Stimulated activated CD8-positive, alpha-beta memory T cell treated with anti-CD3 and anti-CD28 coated beads, Interleukin-15, amount 100 ng/mL, for 24 hours (primary cell): ENCODE measurements around the gene CCL24.
"Not testable (repeated sequence)": the region's sequence is repeated elsewhere in the genome, so short reads cannot be mapped to it uniquely, and the experiment has no call there.

Experiments
- DNase-seq: peaks from one replicate; pipeline ENCODE4 v3.0.0-alpha.2; 2020; ENCODE audit warnings: low read depth

CCL24 gene

DNA sequence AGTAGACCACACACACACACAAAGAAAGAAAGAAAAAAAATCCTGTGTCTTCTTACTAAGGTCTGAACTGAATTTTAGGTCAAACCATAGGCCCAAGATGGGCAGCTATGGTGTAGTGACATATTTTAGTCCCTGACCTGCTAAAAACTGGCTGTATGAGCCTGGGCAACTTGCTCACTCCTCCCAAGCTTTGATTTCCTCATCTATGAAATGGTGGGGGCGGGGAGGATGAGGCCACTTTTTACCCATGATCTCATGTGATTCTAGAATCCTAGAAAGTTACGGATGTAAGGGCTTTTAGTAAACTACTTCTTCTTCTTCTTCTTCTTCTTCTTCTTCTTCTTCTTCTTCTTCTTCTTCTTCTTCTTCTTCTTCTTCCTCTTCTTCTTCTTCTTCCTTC is 6.1 kb upstream of the CCL24 start:
- no peak for DNase-seq

DNA sequence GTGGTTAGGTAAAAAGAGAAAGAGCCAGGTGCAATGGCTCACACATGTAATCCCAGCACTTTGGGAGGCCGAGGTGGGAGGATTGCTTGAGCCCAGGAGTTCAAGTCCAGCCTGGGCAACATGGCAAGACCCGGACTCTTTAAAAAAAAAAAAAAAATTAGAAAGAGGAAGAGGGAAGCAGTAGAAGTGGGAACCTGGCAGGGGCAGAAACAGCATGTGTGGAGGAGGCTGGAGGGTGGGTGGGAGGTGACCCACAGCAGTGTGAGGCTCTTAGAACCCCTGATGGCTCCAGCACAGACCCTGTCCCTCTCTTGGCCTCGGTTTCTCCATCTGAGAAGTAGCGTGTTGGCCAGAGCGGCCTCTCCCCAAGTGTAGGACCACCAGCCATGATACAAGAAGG is 4.9 kb upstream of the CCL24 start:
- DNase-seq, result no peak

DNA sequence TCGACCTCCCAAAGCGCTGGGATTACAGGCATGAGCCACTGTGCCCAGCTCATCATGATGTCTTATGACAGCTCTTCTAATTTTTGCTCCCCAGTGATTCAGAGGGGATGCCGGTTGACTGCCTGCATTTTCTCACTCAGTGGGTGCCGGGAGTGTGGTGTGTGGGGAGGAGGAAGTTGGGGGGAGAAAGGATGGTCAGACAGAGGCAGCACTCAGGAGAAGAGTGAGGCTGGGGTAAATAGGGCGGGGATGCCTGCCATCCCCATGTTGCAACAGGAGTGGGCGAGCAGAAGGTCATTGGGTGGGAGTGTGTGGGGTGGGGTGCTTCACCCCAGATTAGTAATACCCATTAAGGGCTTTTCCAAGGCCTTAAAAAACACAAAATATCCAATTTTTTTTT is 3.5 kb upstream of the CCL24 start:
- no peak for DNase-seq

DNA sequence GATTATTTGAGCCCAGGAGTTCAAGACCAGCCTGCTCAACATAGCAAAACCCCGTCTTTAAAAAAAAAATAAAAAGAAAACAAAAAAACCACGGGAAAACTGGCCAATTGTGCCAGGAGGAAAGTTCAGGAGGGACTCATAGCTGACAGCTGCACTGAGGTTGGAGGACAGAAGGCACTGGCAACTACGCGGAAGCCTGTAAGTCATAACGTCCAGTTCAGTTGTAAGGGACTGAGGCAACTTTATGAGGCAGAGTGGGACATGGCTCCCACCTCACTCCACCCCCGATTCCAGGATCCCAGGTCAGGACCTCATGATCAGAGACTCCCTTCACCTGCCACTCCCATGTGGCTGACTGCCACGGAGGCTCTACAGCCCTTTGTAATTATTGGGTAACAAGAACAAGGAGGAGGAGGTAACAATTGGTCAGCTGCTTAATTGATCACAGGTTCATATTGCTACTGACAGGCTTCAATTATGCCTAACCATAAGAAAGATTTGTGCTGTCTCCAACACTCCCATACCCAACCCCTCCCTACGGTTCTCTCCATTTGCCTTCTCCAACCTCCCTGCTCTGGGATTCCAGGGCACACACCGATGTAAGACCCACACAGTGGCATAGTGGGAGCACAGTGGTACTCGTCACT is 1.9 kb upstream of the CCL24 start:
- DNase-seq, result no peak

DNA sequence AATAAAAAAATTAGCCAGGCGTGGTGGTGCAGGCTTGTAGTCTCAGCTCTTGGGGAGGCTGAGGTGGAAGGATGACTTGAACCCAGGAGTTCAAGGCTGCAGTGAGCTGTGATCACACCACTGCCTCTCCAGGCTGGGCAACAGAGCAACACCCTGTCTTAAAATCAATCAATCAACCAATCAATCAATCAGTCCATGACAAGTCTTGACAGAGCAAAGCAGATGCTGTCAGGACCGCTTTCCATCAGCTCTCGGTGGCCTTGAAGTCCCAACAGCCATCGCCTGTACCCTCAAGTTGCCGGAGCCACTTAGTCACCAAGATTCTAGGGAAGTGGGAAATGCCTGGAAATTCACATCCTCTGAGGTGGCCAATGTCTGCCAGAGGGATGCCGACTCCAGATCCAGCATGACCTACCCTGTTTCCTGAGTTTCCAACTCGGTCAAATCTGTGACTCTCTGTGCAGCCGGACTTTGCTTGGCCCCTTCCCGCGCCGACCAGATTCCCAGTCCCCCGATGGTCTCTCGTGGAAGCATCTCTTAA is 871 bp upstream of the CCL24 start:
- DNase-seq, result no peak

DNA sequence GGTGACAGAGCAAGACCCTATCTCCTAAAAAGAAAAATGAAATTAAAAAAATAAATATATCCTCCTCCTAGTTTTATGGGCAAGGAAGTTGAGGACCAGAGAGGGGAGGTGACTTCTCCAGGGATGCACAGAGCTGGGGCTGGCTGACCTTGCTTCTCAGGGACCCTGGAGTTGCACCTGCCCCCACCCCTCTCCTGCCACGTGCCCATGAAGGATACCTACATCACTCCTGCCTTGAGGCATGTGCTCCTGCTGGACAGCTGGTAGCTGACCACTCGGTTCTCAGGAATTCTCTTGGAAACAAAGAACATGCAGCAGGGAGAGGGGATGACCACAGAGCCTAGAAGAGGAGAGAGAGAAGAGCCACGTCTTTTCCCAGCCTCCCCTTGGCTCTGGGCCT is 522 bp downstream of the CCL24 start:
- DNase-seq, result no peak

DNA sequence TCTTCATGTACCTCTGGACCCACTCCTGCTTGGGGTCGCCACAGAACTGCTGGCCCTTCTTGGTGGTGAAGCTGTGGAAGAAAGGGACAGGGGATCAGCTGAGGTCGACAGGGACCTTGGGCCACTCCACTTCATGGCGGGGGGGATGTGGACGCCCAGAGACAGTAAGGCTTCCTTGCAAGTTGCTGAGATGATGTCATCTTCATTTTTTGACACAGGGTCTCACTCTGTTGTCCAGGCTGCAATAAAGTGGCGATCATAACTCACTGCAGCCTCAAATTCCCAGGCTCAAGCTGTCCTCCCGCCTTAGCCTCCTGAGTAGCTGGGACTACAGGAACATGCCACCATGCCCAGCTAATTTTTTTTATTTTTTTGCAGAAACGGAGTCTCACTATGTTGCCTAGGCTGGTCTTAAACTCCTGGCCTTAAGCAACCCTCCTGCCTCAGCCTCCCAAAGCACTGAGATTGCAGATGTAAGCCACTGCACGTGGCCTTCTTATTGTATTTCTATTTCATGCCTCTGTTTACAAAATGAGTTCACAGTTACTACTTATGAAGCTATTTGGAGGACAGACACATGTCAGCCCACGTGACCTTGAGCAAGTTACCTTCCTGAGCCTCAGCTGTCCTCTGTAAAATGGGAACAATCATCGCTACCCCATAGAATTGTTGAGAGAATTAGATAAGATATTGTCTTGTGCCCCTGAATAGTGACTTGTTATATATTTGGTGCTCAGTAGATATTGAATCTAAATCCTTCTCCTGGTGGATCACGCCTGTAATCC is 1.5 kb downstream of the CCL24 start:
- DNase-seq, result no peak

DNA sequence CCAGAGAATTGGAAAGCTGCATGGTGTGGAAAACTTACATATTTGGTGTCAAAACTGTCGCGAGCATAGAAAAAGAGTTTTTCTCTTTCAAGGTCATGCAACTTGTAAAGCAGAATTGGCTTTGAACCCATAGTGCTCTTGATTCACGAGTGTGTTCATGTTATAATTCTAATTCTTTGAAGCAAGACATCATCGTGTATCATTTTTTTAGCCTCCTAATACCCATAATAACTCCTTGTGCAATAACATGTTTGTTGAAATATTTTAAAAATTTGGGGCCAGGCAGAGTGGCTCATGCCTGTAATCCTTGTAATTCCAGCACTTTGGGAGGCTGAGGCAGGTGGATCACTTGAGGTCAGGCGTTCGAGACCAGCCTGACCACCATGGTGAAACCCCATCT is 4.2 kb downstream of the CCL24 start:
- DNase-seq, result no peak

DNA sequence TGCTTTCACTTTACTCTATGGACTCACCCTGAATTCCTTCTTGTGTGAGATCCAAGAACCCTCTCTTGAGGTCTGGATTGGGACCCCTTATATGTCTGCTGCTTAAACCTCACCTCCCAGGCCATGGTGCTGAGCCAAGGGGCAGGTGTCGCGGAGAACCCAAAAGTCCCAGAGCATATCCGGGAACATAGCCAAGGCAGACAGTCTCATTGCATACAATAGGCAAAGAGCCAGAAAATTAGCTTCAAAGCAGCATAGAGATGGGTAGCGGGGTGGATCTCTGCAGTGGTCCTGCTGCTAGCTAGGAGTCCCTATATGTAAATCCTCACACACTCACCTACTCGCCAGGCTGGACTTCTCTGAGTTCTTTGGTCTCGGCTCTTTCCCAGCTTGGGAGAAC is 5.5 kb downstream of the CCL24 start:
- no peak for DNase-seq

DNA sequence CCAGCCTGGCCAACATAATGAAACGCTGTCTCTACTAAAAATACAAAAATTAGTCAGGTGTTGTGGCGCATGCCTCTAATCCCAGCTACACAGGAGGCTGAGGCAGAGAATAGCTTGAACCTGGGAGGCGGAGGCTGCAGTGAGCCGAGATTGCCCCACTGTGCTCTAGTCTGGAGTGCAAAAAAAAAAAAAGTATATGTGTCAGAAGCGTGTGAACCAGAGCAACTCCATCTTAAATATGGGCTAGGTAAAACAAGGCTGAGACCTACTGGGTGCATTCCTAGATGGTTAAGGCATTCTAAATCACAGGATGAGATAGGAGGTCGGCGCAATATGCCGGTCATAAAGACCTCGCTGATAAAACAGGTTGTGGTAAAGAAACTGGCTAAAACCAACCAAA is 6.2 kb downstream of the CCL24 start:
- no peak for DNase-seq

DNA sequence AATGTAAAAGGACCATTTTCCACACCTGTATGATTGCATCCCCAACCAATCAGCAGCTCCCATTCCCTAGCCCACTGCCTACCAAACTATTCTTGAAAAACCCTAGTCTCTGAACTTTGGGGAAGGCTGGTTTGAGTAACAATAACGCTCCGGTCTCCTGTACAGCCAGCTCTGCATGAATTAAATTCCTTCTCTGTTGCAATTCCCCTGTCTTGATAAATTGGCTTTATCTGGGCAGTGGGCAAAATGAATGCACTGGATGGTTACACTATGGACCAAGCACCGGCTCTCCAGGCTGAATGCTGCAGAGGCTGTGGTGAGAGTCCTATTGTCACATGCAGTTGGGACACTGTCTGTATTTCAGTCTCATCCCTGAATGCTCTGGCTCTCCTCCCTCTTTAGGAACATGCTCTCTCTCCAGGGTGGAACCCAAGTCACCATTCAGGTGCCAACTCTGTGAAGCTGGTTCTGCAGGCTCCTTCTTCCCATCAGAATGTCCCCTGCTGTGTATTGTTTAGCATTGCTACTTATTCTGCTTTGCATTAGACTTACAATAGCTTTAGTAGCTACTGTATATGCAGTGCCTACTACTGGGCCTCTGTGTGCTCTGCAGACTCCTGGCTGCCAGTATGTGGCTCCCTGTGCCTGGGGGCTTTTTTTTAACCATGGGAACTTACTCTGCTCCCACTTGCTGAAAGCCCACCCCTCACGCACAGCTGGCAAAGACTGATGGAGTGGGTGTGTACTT is 6.9 kb downstream of the CCL24 start:
- DNase-seq, result no peak

DNA sequence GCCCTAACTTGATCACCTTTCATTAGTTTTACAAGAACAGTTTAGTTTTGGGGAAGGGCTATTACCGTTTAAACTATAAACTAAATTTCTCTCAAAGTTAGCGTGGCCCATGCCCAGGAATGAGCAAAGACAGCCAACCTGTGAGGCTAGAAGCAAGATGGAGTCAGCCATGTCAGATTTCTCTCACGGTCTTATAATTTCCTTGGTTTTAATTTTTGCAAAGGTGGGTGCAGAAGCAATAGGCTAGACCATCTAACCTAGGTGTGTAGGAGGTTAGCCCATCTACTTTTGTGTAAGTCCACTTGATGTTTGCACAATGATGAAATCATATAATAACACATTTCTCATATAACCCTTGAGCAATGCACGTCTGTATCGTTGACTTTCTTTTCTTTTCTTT is 8.9 kb downstream of the CCL24 start:
- DNase-seq, result no peak

DNA sequence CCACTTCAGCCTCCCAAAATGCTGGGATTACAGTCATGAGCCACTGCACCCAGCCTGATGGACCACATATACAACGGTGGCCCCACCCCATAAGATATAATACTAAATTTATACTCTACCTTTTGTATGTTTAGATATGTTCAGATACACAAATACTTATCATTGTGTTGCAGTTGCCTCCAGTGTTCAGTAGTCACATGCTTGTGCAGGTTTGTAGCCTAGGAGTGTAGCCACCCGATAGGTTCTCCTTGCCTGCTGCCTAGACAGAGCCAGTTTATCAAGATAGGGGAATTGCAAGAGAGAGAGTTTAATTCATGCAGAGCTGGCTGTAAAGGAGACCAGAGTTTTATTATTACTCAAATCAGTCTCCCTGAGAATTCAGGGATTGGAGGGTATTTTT is 9.6 kb downstream of the CCL24 start:
- DNase-seq, result no peak

DNA sequence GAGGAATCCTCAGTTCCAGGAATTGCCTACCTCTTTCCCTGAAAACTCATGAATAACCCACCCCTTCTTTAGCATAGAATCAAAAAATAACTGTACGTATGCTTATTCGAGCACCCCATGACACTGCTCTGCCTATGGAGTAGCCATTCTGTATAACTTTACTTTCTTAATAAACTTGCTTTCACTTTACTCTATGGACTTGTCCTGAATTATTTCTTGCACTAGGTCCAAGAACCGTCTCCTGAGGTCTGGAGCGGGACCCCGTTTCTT is 11.1 kb downstream of the CCL24 start:
- DNase-seq, result no peak

DNA sequence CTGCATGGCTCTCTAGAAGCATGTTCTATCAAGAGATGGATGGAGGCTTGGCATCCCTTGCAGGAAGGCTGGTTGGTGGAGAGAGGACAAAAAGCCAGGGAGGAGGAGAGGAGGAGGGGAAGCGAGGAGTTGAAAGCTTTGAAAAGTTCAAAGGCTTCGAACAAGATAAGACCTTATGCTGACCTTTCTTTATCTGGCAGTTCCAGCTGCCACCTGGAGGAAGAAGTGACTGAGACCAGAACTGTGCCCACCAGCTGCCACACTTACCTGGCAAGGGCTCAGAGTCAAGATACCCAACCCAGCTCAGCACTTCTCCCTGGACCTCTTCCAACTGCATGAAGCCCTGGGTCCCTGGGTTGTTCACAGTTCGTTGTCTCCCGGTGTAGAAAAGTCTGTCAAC is 14.8 kb downstream of the CCL24 start:
- DNase-seq, result no peak

DNA sequence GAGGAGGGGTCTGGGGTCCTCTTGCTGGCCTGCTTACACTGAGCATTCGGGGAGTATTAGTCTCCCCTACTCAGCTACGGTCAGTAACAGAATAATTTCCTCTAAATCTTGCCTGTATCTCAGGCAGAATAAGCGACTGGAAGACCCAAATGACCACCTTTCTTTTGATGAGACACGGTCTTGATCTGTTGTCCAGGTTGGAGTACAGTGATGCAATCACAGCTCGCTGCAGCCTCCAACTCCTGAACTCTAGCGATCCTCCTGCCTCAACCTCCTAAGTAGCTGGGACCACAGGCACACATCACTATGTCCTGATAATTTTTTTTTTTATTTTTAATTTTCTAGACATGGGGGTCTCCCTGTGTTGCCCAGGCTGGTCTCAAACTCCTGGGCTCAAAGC is 17.2 kb downstream of the CCL24 start:
- no peak for DNase-seq

DNA sequence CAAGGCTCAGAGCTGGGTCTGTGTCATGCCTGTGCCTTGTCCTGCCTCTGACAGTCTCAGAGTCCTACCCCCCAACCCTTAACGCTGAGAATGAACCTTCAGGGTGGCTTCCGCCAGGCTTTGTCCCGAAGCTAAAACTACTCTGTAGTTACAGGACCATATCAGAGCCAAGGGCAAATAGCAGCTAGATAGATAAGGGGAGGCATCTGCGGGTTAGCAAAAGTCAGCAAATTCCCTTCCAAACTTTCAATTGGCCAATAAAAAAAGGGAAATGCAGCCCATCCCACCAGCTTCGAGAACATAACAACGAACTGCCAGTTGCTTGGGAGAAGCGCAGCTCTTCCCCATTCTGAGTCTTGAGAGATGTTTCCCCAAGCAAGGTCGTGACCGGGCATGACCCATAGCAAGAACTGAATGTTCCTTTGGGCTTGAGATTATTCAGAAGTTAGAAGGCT is 17.7 kb downstream of the CCL24 start:
- no peak for DNase-seq

DNA sequence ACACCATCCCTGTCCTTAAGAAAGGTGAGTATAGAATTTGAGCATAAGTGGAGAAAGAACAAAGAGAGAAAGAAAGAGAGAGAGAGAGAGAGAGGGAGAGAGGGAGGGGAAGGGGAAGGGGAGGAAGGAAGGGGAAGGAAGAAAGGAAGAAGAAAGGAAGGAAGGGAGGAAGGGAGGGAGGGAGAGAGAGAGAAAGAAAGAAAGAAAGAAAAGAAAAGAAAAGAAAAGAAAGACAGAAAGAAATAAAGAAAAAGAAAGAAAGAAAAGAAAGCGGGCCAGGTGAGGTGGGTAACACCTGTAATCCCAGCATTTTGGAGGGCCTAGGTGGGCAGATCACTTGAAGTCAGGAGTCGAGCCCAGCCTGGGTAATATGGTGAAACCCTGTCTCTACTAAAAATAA is 19.9 kb downstream of the CCL24 start:
- DNase-seq, result no peak

DNA sequence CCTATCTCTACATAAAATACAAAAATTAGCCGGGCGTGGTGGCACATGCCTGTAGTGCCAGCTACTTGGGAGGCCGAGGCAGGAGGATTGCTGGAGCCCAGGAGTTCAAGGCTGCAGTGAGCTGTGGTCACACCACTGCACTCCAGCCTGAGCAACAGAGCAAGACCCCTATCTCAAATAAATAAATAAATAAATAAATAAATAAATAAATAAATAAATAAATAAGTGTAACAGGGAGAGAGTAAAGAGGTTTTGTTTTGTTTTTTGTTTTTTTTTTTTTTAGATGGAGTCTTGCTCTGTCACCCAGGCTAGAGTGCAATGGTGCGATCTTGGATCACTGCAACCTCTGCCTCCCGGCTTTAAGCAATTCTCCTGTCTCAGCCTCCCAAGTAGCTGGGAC is 21.0 kb downstream of the CCL24 start:
- not testable (repeated sequence) for DNase-seq

DNA sequence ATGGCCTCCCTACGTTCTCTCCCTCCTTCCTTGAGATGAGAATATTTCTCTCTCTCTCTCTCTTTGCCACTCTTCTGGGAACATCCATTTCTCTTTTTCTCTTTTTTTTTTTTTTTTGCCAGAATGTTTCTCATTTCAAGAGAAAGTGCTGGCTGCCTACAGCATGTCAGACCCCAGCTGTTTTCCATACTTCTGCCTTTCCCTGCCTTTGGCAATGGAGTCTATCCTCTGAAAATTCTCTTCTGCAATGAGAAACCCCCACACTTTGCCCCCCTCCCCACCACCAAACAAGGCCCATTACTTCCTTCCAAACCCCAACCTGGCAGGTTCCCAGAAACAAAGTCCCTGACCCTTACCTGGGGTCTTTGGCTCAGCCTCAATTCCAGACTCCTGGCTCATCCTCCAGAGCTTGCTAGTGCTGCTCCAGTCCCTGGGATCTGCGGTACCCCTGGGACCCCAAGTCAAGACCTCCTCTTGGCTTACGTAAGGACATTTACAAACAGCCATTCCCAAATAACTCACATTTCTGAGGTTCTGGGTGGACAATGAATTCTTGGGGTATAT is 24.2 kb downstream of the CCL24 start:
- no peak for DNase-seq

DNA sequence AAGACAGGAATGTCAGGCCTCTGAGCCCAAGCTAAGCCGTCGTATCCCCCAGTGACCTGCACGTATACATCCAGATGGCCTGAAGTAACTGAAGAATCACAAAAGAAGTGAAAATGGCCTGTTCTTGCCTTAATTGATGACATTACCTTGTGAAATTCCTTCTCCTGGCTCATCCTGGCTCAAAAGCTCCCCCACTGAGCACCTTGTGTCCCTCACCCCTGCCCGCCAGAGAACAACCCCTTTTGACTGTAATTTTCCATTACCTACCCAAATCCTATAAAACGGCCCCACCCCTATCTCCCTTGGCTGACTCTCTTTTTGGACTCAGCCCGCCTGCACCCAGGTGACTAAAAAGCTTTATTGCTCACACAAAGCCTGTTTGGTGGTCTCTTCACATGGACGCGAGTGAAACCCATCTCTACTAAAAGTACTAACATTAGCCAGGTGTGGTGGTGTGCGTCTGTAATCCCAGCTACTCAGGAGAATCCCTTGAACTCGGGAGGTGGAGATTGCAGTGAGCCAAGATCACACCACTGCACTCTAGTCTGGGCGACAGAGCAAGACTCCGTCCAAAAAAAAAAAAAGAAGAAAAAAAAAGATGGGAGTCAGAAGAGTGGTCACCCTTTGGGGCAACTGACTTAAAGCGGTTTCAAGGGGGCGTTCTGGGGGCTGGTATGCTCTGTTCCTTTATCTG is 25.3 kb downstream of the CCL24 start:
- DNase-seq, result not testable (repeated sequence)

DNA sequence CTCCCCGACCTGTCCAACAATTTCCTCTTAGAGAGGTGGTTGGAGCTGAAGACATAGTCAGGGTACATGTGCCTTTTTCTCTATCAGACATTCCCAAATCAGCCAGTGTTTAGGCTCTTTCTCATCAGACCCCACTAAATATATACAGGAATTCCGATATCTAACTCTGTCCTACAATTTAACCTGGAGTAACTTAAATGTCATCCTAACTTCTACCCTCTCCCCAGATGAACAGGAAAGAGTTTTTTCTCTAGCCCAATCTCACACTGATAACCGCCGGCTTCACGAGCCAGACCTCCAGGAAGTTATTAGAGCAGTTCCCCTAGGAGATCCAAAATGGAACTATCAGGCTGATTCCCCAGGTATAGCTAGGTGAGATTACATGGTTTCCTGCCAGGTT is 30.5 kb downstream of the CCL24 start:
- DNase-seq, result not testable (repeated sequence)
